ENCODE measurements around the gene PTPRN2. TPM values are rescaled to one million over a fixed set of nuclear protein-coding genes. Genes with fewer than 3 reads are reported as not detected.

The PTPRN2 gene
- total RNA-seq, 1 experiment from 2014 or later = 2.1 TPM

GRCh38 chr7:158123214-158123613, 464.4 kb downstream of the PTPRN2 start:
- Histone ChIP-seq H3K36me3 (ENCODE audit: control insufficient read depth in 1 of 2, insufficient read depth in 2 of 2, low read length in 2 of 2) (no peaks in the 10 kb centered on the region), H2AFZ (ENCODE audit: low read depth, low read length, poor library complexity, severe bottlenecking) (no peak overlapping the region), H3K27me3 (ENCODE audit: insufficient read depth, low read length) (no peaks in the 10 kb centered on the region), H3K9me2 (ENCODE audit: insufficient read depth) (no peaks in the 10 kb centered on the region), H3K9me3 (ENCODE audit: control insufficient read depth in 1 of 2, insufficient read depth in 1 of 2, low read depth in 1 of 2, low read length in 2 of 2) (peaks cover 0 to 3% of the 10 kb centered on the region in 2 experiments; a peak in 2 of 4 replicates), H3K79me2 (ENCODE audit: insufficient read depth, low read length) (no peaks in the 10 kb centered on the region), H3K27ac (ENCODE audit: low read depth, low read length) (no peak overlapping the region), H3K4me3 (replicated peaks in 1 of 2; ENCODE audit: low read depth in 1 of 2, low read length in 2 of 2) (no peak overlapping the region), H4K20me1 (ENCODE audit: insufficient read depth) (no peaks in the 10 kb centered on the region), H3K9ac (ENCODE audit: low read length) (no peak overlapping the region), H3K4me1 (ENCODE audit: control insufficient read depth in 1 of 2, insufficient read depth in 2 of 2, low read length in 2 of 2) (no peaks in the 10 kb centered on the region), H3K4me2 (ENCODE audit: low read length) (no peak overlapping the region)
- DNase-seq (ENCODE audit: low read depth, low spot score) = no peak
- ChIA-PET POLR2A (no interaction called here), RAD21 (ENCODE audit: low non-redundant PET in 1 of 2, low total read pairs in 2 of 2, uncharacterized antibody in 2 of 2, unreplicated experiment in 2 of 2) (no interaction called here), CTCF (no interaction called here)
- TF ChIP-seq EZH2 (IDR thresholded peaks at IDR 0.05) = no peak
- TF ChIP-seq JUND (IDR thresholded peaks at IDR 0.05) = no peak
- no peak for TF ChIP-seq SP1 (IDR thresholded peaks at IDR 0.05; ENCODE audit: low read depth)
- TF ChIP-seq ZBTB33 (IDR thresholded peaks at IDR 0.05; ENCODE audit: extremely low read depth, insufficient replicate concordance, low read length) = no peak
- no peak for TF ChIP-seq SRF (IDR thresholded peaks at IDR 0.05; ENCODE audit: low read depth)
- TF ChIP-seq YY1 (IDR thresholded peaks at IDR 0.05; ENCODE audit: extremely low read depth, insufficient replicate concordance, low read depth, low read length) = no peak
- TF ChIP-seq POLR2A (IDR thresholded peaks at IDR 0.05; ENCODE audit: borderline replicate concordance, extremely low read depth, insufficient read depth, insufficient read length) = no peak
- TF ChIP-seq SIN3A (IDR thresholded peaks at IDR 0.05; ENCODE audit: low read depth) = no peak
- no peak for TF ChIP-seq ELF1 (IDR thresholded peaks at IDR 0.05; ENCODE audit: borderline replicate concordance, low read depth)
- TF ChIP-seq MAX (IDR thresholded peaks at IDR 0.05) = no peak
- no TSS peak for BruUV-seq (replicated peaks)
- intact Hi-C loops (cut with micrococcal nuclease) = no loop called here
- ATAC-seq = no peak
